Liver (tissue), 5 donors: ENCODE results near the gene EPB41L1. TPM values are rescaled to one million over a fixed set of nuclear protein-coding genes. Genes with fewer than 3 reads are reported as not detected.

Experiments
- GABPA ChIP-seq, 2 donors: IDR thresholded peaks in 1 of 2; conservative IDR thresholded peaks in 1 of 2; 2 replicates each; pipeline ENCODE4 v1.6.1; 2016; ENCODE audit warnings: antibody characterized with exemption in 2 of 2, mild to moderate bottlenecking in 1 of 2, moderate library complexity in 1 of 2
- MAX ChIP-seq: IDR thresholded peaks from 2 replicates; pipeline ENCODE4 v1.6.1; 2016; ENCODE audit warnings: antibody characterized with exemption
- TAF1 ChIP-seq: conservative IDR thresholded peaks from 2 replicates; pipeline ENCODE4 v1.6.1; 2016; ENCODE audit warnings: antibody characterized with exemption, mild to moderate bottlenecking
- polyA plus RNA-seq, 2 donors: library from polyadenylated mRNA; stranded (reverse) in 1 of 2; unstranded in 1 of 2; fragments of 200-250 nt in 1 of 2; fragments of >200 nt in 1 of 2; fragmentation: Nextera tagmentation in 1 of 2; extraction: Ambion mirVana in 1 of 2; gene quantifications; one replicate each; pipeline versions ENCODE4 v1.2.1 to v1.2.3, GENCODE V29; 2013 to 2015
- total RNA-seq, 2 donors: library from RNA; depleted of rRNA; stranded (reverse); fragments of >200 nt; gene quantifications; one replicate each; pipeline ENCODE4 v1.2.3, GENCODE V29; 2014
- donor health status: healthy.
- donor health status: healthy.
- donor health status: healthy.

EPB41L1 gene
- total and polyA plus RNA-seq, 4 donors = 2.4 to 11.9 (median 4.3) TPM

DNA sequence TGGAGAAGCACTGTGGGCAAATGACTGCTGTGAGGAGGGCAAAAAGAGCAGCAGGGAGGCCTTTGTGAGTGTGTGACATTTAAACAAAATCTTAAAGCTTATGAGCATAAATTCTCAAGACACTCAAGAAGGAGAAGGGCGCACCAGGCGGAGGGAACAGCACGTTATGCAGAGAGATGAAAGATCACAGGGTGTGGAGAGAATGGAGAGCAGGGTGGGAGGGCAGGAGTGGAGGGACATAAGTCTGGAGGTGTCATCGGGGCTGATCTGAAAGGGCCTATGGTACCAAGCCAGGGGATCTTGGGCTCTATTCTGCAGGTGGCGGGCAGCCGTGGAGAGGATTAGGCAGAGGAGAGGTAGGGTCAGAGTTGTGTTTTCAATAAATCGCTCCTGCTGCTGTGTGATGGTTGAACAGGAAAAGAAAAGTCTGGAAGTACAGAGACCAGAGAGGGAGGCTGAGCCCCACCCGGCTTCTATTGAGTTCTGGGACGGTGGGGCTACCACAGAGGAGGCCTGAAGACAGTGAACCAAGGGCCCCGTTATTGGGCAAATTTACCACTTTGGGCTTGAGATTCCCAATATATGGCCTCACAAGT, 127.3 kb downstream of the EPB41L1 start (continued):
- no peak for TF ChIP-seq MAX
- TF ChIP-seq GABPA (IDR thresholded peaks at IDR 0.05 in 1 of 2, conservative IDR thresholded peaks at IDR 0.05 in 1 of 2) = no peak
- TF ChIP-seq TAF1 = no peak

Other genes with a start within 250 kb of the EPB41L1 start
- gene SCAND1, start 200.2 kb upstream of the EPB41L1 start, total RNA-seq = 10 to 100 TPM; 39.7 to 44.2 TPM
- gene SCAND1, start 200.2 kb upstream of the EPB41L1 start, polyA plus RNA-seq = 100 to 1,000 TPM in 1 of 2 donors, 10 to 100 TPM in 1; 80.3 to 126 TPM
- 1 to 10 TPM; 2.3 to 2.8 TPM for gene CNBD2, start 186.2 kb upstream of the EPB41L1 start, total RNA-seq
- gene CNBD2, start 186.2 kb upstream of the EPB41L1 start, polyA plus RNA-seq = 1 to 10 TPM; 2.2 to 3.1 TPM
- 10 to 100 TPM; 14.1 to 17.9 TPM for gene AAR2, start 81.7 kb downstream of the EPB41L1 start, total RNA-seq
- gene AAR2, start 81.7 kb downstream of the EPB41L1 start, polyA plus RNA-seq = 10 to 100 TPM; 16.9 to 17.8 TPM
- gene DLGAP4, start 151.6 kb downstream of the EPB41L1 start, total RNA-seq = 10 to 100 TPM in 1 of 2 donors, 1 to 10 TPM in 1; 2.9 to 18.7 TPM
- gene DLGAP4, start 151.6 kb downstream of the EPB41L1 start, polyA plus RNA-seq = 10 to 100 TPM in 1 of 2 donors, 1 to 10 TPM in 1; 7.6 to 14.9 TPM